Epithelial cell of esophagus (primary cell): ENCODE data around the gene GLCCI1.

Experiments
- DNase-seq: peaks from one replicate; pipeline ENCODE4 v3.0.0; 2010; ENCODE audit warnings: low read depth
- H3K4me3 ChIP-seq: 2 replicates; pipeline ENCODE4 v1.5.1; 2011; ENCODE audit warnings: mild to moderate bottlenecking, low read length, control low read depth
- TF ChIP-seq, protein P1 (sequence below): IDR thresholded peaks from 2 replicates; pipeline ENCODE4 v1.5.1; 2011; ENCODE audit warnings: low read depth, mild to moderate bottlenecking, low read length, control low read depth, inconsistent platforms; ENCODE audit not compliant: insufficient read depth; ENCODE audit errors: missing control alignments

GLCCI1 gene

GRCh38 chr7:7943951-7944350 lies 24.6 kb upstream of the GLCCI1 start:
- peak; percentile 34 for DNase-seq
- H3K4me3 ChIP-seq = no peak overlapping the region
- TF ChIP-seq, protein P1, sequence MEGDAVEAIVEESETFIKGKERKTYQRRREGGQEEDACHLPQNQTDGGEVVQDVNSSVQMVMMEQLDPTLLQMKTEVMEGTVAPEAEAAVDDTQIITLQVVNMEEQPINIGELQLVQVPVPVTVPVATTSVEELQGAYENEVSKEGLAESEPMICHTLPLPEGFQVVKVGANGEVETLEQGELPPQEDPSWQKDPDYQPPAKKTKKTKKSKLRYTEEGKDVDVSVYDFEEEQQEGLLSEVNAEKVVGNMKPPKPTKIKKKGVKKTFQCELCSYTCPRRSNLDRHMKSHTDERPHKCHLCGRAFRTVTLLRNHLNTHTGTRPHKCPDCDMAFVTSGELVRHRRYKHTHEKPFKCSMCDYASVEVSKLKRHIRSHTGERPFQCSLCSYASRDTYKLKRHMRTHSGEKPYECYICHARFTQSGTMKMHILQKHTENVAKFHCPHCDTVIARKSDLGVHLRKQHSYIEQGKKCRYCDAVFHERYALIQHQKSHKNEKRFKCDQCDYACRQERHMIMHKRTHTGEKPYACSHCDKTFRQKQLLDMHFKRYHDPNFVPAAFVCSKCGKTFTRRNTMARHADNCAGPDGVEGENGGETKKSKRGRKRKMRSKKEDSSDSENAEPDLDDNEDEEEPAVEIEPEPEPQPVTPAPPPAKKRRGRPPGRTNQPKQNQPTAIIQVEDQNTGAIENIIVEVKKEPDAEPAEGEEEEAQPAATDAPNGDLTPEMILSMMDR = no peak

- peak; percentile 43 for DNase-seq
- TF ChIP-seq, protein P1 = no peak
- no peak overlapping the region for H3K4me3 ChIP-seq
Observed at GRCh38 chr7:7944619-7945282, 23.8 kb upstream of the GLCCI1 start.

GRCh38 chr7:7946486-7946885 lies 22.1 kb upstream of the GLCCI1 start:
- peak; percentile 29 for DNase-seq
- no peak overlapping the region for H3K4me3 ChIP-seq
- TF ChIP-seq, protein P1 = no peak

DNA sequence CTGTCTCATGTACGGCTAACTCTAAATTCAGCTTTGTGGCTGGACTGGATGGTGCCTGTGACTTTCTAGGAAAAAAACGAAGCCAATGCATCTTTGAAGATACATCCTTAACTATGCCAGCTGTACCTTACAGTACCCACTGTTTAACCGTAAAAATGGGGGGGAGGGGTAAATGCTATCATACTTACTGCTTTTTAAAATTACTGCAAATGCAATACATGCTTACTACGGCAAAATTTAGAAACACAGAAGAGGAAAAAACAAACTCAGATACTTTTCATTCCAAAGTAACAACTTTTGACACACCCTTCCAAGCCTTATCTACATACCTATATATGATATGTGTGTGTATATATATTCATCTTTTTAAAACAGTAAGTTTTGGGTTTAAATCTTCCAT lies 20.4 kb upstream of the GLCCI1 start:
- TF ChIP-seq, protein P1 = no peak
- DNase-seq = no peak
- no peak overlapping the region for H3K4me3 ChIP-seq

DNA sequence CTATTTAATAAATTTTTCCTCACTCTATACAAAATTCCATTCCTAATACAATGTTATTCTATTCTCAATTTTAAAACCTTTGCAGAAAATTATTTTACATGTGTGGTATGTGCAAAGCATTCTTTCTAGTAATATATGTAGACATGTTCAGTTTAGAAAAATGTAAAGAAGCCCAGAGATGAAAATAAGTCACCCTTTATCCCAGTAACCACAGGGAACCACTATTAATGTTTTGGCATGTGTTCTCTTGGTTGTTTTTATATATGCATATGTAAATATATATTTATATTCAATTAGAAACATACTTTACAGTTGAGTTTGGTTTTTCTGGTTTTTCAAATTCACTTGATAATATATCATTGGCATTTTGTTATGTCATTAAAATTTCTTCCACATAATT lies 14.8 kb upstream of the GLCCI1 start:
- DNase-seq = no peak
- TF ChIP-seq, protein P1 = no peak
- no peak overlapping the region for H3K4me3 ChIP-seq

GRCh38 chr7:7956531-7957128 lies 12.0 kb upstream of the GLCCI1 start:
- peak; percentile 87 for DNase-seq
- TF ChIP-seq, protein P1 = no peak
- no peak overlapping the region for H3K4me3 ChIP-seq

- DNase-seq = no peak
- no peak overlapping the region for H3K4me3 ChIP-seq
- TF ChIP-seq, protein P1 = no peak
Observed at GRCh38 chr7:7957513-7957912, 11.1 kb upstream of the GLCCI1 start.
